ENCODE results near the gene CADPS2.

CADPS2 gene

DNA sequence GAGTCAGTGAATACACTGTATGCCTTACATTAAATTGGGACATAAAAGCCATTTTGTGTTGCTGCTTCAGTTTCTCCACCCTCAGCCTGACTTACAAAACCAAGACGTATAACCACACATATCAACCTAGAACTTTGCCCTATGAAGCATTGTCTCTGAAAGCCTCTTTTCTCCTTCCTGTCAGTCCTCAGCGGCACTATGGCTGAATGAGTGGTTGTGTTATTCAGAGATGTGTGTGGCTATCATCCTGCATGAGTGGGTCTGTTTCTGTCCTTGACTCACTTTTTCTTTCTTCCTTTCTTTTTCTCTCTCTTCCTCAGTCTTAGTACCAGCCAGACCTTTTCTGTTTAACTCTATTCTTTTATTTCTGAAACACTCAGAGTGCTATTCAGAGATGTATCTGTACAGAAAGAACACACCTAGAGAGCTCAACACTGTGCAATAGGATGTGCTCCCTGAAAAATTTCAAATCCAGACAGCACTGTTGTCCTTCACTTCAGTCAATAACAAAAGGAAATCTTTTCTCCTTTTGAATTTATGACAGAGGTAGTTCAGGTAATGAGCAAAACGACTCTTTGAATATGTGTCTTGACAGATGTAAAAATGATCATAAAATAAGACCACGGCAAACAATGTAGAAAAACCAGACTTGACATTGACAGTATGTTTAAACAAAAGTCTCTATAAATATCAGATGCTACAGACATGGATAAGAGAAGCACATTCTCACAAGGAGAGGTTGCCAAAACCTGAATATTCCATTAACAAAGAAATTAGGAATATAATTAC is 418.4 kb downstream of the CADPS2 start:
- in situ Hi-C loops (cut with HindIII; ENCODE audit: low sequenced_read_pairs) = no loop called here

DNA sequence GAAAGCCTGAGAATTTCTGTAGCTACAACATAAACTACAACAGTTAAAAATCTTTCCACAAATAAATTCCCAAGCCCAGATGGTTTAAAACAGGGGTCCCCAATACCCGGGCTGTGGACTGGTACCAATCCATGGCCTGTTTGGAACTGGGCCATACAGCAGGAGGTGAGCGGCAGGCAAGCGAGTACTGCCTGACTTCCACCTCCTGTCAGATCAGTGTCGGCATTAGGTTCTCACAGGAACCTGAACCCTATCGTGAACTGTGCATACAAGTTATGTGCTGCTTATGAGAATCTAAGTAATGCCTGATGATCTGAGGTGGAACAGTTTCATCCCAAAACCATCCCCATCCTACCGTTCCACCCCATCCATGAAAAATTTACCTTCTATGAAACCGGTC is 421.0 kb downstream of the CADPS2 start:
- in situ Hi-C loops (cut with HindIII; ENCODE audit: low sequenced_read_pairs) = no loop called here

DNA sequence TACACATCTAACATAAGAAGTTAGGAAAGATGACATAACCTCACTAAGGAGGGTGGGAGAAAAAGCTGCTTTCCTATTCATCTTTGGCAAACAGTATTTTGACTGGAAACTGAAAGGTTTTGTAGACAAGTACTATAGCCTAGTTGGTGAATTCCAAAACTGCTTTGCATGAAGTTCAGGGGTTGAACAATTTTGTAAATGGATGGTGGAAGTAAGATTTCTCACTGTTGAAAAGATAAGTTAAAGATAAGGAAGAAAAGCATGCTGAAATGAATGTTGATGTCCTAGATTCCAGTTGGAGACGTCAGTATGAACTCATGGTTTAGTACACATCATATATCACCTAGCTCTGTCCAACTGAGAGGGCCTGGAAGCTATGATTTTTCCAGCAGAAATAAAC is 422.6 kb downstream of the CADPS2 start:
- in situ Hi-C loops (cut with HindIII; ENCODE audit: low sequenced_read_pairs) = no loop called here

DNA sequence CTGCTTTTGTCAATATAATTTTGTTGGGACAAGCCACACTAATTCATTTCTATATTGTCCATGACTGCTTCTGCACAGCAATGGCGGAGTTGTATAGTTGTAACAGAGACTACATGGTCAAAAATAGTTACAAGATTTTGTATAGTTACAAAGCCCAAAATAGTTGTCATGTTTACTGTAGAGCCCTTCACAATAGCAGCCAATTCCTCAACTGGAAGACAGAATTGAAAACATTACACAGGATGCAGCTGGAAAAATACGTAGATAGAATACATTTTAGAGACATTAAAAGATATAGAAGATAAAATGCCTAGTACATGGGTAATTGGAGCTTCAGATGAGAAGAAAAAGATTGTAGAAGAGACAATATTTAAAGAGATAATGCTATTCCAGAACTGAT is 425.3 kb downstream of the CADPS2 start:
- in situ Hi-C loops (cut with HindIII; ENCODE audit: low sequenced_read_pairs) = no loop called here

DNA sequence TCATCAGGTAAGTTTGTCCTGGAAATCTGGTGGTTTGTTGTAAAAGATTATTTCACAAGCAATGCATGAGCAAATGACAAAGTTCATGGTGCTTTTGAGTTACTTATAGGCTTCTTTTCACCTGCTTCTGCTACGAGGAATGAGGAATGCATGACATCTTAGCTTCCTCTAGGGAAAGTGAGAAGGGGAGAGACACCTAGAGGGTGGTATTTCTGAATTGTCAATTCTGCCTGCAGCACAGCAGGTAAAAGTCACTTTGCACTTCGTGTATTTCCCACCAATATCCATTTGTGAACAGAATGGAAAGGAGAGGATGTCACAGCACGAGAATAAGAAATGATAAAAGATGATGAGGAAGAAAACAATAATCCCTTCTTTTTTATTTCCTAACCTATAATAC is 428.3 kb downstream of the CADPS2 start:
- in situ Hi-C loops (cut with HindIII; ENCODE audit: low sequenced_read_pairs) = no loop called here

DNA sequence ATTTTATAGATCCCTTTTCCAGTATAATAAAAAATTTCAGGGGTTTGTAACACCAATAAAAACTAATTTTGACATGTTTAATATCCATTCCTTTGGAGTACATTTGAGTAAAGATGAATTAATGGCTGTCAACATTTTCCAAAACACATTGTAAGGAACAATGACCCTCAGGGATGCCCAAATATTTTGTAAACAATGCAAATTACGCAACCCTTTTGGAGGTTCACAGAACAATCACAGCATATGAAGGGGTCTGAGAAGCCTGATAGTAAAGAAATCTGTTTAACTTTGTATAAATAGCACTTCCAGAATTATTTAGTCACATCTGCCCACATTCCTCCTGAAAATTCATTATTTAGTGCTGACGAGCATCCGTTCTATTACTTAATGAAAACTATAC is 428.9 kb downstream of the CADPS2 start:
- in situ Hi-C loops (cut with HindIII; ENCODE audit: low sequenced_read_pairs) = no loop called here

DNA sequence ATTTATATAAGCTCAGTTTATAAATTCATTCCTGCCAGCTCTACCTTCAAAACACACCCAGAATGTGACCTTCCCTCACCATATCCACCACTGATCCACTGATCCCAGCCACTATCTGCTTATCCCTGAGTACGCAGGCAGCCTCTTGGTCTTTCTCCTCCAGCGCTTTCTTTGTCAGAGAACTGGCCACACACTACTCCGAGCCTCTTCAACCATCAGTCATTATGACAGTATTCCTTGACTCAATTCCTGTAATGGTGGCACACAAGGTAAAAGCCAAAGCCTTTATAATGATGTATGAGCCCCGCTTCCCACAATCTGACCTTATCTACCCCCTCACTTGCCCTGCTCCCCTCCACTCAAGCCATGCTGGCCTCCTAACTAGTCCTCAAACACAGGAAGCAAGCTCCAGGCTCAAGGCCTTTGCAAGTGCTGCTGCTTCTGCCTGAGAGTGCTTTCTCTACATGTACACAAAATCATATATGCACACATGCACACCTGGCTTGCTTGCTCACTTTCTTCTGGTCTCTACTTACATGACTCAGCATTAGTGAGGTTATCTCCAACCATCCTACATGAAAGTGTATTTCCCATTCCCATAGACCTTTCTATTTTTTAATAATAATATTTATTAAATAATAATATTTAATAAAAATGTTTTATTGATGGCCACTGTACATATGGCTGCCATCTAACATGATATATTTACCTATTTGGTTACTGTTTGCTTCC is 431.3 kb downstream of the CADPS2 start:
- in situ Hi-C loops (cut with HindIII; ENCODE audit: low sequenced_read_pairs) = no loop called here

DNA sequence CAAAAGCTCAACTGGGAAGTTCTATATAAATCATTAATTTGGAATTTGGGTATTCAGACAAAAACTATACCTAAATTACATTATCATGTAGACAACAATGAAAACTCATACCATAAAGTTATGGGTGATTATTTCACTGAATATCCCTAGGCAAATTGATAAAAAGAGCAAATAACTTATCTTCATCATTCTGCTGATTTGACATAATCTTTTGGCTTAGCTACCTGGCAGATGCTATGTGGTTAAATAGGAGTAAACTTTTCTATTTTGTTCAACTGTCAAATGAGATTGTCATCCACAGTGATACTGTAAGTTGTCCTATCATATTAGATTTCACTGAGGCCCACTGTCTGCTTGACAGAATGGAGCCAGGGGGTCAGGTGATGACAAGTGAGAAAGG is 432.8 kb downstream of the CADPS2 start:
- in situ Hi-C loops (cut with HindIII; ENCODE audit: low sequenced_read_pairs) = no loop called here

DNA sequence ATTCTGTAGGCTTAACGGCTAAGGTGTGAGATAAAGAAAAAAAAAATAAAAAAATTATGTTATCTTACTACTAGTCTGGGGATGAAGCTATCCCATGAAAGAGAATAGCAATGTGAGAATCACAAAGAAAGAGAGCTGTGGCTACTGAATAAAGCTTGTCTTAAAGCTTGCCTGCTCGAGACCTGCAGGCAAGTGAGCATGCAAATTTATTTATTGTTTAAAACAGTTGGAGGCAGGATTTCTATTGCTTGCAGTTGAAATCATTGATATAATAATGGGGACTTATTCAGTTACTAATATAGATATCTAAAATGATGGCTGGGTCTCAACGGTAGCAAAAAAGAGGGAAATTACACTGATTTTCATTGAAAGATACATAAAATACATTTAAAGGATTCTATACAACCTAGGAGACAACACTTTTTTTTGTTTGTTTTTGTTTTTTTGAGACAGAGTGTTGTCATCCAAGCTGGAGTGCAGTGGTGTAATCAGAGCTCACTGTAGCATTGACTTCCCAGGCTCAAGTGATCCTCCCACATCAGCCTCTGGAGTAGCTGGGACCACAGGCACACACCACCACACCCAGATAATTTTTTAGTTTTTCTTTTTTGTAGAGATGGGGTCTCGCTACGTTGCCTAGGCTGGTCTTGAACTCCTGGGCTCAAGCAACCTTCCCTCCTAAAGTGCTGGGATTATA is 437.2 kb downstream of the CADPS2 start:
- in situ Hi-C loops (cut with HindIII; ENCODE audit: low sequenced_read_pairs) = no loop called here

DNA sequence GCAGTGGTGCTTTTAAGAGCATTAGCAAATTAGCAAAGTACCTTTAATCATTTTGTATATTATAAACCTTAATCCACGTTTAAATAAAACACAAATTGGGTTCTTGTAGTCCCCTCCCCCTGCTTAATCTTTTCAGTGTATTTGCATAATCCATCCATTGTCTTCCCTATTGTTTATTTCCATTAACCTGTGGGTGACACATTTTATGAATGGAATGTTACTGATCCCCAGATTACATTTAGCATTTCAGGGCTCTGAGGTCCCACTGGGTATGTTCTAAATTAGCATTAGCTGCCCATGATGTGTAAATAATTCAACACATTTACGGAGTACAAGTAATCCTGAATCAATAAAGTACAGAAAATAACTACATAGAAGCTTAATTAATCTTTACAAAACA is 443.3 kb downstream of the CADPS2 start:
- in situ Hi-C loops (cut with HindIII; ENCODE audit: low sequenced_read_pairs) = no loop called here

DNA sequence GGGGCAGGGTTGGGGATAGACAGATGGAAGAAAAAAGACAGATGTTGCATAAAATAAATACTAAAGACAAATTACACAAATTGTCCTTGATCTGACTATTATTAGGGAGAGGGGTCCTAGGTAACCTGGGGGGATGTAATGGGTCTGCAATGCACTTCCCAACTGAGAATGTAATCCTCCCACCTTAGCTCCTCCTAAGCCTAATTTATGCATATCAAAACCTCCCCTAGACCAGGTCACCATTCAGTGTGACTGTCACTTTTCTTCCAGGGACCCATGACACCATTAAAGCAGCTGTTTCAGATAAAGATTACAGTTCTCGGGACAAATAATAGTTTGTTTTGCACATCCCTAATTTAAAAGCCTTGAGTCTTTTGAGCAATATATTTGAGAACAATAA is 447.8 kb downstream of the CADPS2 start:
- in situ Hi-C loops (cut with HindIII; ENCODE audit: low sequenced_read_pairs) = no loop called here

DNA sequence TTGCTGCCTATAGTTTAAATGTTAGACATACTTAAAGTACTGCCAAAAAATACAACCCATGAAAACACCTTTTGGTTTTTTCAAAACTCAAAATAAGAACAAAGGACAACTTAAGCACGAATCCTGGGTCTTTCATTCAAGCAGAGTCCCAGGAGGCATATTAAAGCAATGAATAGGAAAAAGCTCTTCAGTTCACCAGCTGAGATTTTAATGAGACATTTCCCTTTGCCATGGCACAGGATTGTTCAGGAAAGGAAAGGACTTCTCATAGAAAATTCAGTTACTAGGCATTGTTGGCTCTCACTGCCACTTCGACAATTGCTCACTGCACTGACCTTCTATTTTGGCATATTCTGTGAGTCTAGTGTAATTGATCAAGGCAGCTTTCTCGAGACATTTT is 448.3 kb downstream of the CADPS2 start:
- in situ Hi-C loops (cut with HindIII; ENCODE audit: low sequenced_read_pairs) = no loop called here

DNA sequence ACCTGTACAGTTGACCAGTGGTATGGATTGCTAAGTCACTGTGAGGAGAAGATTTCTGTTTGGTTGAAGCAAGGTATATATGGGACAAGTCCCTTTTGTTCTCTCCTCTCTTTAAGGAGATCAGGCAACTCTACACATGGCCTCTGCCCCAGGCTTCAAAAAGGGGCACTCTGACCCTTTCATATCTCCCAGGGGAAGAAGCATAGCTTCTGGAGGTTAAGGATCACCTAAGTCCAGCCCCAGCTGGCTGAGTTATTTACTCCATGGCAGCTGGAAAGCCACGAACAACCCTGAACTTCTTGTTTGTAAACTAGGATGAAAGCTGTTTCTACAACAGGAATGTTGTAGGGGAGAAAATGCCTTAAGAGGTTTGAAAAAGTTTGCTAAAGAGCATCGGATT is 452.5 kb downstream of the CADPS2 start:
- in situ Hi-C loops (cut with HindIII; ENCODE audit: low sequenced_read_pairs) = no loop called here

DNA sequence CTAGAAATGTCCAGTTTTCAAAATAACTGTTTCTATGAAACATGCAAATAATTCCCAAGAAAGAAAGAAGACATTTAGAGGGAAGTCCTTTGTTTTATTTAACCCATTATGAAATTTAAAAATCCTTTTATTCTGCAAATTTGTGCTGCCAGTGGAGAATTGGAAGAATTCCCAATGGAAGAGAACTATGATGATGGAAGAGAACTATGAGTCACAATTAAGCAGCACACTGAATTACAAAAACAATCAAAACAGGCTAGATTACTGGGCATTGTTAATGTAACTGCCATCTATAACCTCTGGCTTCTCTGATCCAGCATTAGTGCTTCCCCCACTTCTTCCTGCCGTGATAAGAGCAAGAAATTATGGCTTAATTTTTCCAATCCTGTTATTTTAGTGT is 455.6 kb downstream of the CADPS2 start:
- in situ Hi-C loops (cut with HindIII; ENCODE audit: low sequenced_read_pairs) = no loop called here

DNA sequence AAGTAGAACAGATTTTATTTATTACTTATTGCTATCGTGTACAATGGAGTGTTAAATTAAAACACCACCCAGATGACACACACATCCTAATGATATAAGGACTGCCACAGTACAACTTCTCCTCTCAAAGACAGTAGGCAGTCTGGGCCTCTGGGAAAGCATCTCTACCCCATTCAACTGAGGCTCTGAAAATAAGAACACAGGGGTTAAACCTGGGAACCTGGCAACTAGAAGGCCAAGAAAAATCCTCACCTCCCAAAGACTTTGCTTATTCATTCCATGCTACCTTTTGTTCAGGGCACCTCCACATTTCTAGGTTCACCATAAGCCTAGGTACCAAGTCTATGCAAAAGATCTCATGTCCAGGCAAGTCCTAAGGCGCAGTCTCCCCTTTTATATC is 456.3 kb downstream of the CADPS2 start:
- in situ Hi-C loops (cut with HindIII; ENCODE audit: low sequenced_read_pairs) = no loop called here

DNA sequence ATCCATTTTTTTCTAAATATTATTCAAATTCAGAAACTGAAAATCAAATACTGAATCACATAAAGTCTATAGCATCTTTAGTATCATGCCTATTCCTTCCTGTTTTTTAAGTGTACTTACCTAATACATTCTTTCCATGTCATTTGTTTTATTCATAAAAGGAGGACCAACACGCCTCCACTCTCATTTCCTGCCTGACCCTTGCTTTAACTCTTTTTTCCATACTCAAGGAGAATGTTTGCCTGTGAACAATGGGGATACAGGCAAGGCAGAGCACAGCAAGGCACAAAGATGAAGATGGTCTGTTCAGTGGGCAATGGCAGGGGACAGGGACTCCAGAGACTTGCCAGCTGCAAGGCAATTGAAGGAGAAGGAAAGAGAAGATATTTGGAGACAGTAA is 460.5 kb downstream of the CADPS2 start:
- in situ Hi-C loops (cut with HindIII; ENCODE audit: low sequenced_read_pairs) = no loop called here

DNA sequence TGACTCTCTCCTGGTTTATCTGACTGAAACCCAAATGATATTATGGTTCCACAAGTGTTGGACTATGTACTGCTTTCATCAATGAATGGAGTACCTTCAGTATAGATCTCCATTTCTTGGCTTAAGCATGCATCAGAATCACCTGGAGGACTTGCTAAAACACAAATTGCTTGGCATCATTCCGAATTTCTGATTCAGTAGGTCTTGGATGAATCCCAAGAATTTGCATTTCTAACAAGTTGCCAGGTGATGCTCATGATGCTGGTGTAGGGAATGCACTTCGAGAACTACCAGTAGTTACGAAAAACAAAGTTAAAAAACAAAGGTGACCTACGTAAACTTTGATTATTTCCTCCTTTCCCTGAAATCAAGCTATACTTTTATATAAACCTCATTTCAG is 462.7 kb downstream of the CADPS2 start:
- in situ Hi-C loops (cut with HindIII; ENCODE audit: low sequenced_read_pairs) = no loop called here

DNA sequence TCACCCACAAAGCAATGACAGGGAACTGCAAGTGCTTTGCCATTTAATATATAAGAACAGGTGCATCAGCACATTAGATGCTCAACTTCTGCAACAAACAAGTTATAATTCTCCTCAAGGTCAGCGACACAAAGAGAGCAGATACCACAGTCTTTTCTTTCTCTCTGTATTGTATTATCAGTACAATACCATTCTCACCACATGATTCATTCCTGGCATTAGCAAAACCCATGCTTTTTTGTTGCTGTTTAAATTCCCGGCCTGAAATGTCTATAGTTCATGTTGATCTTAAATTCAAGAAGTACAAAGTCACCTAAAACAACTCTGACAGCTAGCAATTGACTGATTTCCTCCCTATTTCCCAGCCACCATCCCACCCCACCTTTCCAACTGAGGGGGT is 469.9 kb downstream of the CADPS2 start:
- in situ Hi-C loops (cut with HindIII; ENCODE audit: low sequenced_read_pairs) = no loop called here

DNA sequence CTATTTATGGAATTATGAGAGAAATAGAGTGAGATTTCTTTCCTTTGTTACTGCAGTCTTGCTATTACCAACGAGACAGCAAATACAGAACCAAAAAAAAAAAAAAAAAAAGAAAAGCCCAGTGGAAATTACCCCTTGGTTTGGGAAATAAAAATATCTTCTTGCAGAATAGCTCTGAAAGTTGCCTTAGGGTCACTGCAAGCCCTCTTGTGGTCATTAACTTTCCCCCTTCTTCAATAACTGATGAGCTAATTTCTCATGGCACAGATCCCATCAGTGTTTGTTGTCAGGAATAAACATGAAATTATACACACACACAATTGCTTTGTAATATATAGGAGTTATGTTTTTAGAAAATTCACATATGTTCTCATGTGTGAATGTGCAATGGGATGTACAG is 470.8 kb downstream of the CADPS2 start:
- in situ Hi-C loops (cut with HindIII; ENCODE audit: low sequenced_read_pairs) = no loop called here

DNA sequence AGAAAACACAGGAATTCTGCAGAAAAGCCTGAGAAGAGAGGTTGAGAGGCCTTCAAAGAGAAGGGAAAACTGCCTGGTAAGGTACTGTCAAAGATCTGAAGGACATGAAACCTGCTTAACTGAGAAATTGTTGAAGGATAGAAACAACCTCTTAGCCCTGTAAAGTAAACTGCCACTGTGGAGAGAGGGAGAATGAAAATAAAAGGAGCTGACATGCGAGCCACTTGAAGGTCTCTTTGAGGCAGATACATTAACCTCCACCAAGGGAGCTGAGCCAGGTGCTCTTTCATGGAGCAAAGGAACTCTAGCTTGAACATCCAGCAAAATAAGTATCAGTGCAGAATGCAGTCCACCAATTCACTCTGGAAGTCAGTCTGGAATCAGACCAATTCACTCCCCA is 472.9 kb downstream of the CADPS2 start:
- in situ Hi-C loops (cut with HindIII; ENCODE audit: low sequenced_read_pairs) = no loop called here

DNA sequence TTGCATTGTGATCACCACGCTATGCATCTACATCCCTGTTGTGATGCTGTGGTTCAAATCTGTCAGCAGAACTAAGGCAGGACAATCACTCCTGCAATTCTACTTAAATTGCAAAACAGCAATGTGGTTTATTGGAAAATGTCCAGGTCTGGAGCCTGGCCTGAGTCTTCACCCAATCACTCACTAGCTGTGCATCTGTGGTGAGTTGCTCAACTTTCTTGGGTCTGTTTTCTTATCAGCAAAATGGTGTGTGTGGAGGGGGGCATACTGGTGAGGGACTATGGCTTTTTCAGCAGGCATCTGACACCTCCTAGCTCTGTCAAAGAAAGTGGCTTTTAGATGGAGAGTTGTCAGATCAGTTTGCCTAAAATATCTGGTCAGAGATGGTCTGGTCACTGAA is 473.4 kb downstream of the CADPS2 start:
- in situ Hi-C loops (cut with HindIII; ENCODE audit: low sequenced_read_pairs) = no loop called here

DNA sequence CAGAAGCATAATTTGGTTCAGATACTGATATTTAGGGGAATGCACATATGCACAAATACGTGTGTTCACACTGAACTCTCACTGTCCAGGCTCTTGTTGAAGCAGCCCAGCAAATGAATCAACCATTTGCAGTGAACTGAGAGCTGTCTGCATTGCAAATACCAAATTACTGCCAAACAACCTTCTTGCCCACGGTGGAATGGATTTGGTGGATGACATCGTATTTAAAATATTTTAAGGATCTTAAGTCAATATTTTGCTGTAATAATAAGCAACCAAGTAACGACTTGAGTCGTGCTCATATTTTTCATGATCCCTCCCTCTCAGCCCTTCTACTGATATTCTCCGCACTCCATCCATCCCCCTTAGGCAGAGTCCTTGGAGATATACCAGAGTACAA is 473.8 kb downstream of the CADPS2 start:
- in situ Hi-C loops (cut with HindIII; ENCODE audit: low sequenced_read_pairs) = no loop called here
